ENCODE measurements around the gene DGKH.

Gene DGKH

GRCh38 chr13:42114278-42114677 is 65.8 kb downstream of the DGKH start:
- Histone ChIP-seq H3K4me3 (ENCODE audit: low read length) (no peak overlapping the region), H3K27me3 (ENCODE audit: insufficient read depth, low read length) (no peaks in the 10 kb centered on the region), H3K9ac (ENCODE audit: low read depth, low read length) (no peak overlapping the region), H3K27ac (ENCODE audit: low read depth, low read length) (no peak overlapping the region), H3K36me3 (ENCODE audit: insufficient read depth, low read length) (no peaks in the 10 kb centered on the region), H3K9me3 (ENCODE audit: insufficient read depth, low read depth, low read length) (no peaks in the 10 kb centered on the region), H3K4me1 (ENCODE audit: insufficient read depth, low read length) (0 out of 2 replicates have a peak, but pooled peaks cover 5% of the 10 kb centered on the region)
- 67% methylated on average over 3 of the region's 4 CpGs for WGBS

DNA sequence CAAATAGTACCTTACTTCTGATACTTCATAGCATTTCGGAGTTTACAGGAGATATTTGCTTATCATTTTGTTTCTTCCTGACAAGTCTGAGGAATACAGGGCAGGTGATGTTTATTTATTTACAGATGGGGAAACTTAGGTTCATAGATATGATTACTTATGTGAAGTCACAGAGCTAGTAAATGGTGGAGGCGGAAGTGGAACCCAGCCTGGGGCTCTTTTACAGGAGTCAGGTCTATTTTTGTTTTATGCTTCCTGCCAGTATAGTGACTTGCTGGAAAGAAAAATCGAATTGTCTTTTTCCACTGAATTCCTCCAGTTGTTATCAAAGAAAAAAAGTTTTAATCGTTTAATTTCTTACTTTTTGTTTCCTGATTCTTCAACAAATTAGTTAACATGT is 66.5 kb downstream of the DGKH start:
- Histone ChIP-seq H3K4me1 (ENCODE audit: insufficient read depth, low read length) (0 out of 2 replicates have a peak, but pooled peaks cover 5% of the 10 kb centered on the region), H3K36me3 (ENCODE audit: insufficient read depth, low read length) (no peaks in the 10 kb centered on the region), H3K27me3 (ENCODE audit: insufficient read depth, low read length) (no peaks in the 10 kb centered on the region), H3K9ac (ENCODE audit: low read depth, low read length) (no peak overlapping the region), H3K4me3 (ENCODE audit: low read length) (no peak overlapping the region), H3K27ac (ENCODE audit: low read depth, low read length) (no peak overlapping the region), H3K9me3 (ENCODE audit: insufficient read depth, low read depth, low read length) (no peaks in the 10 kb centered on the region)
- 76% methylated on average over 3 of the region's 4 CpGs for WGBS

DNA sequence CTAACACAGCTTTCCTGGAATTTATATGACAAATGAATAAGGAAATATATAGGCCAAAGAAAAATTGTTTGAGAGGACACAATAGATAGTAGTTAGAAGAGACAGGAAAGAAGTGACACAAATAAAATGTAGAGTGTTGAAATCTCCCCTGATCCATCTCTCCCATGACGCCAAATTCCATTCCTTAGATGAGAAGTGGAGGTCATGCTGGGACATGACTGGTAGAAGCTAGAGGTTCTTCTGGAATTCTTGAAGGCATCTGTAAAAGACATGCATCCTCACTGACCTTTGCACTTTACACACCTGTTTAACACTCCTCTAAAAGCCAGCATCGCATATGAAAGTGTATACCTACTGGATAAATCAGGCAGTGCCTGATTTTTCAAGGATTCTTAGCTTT is 67.8 kb downstream of the DGKH start:
- Histone ChIP-seq H3K4me3 (ENCODE audit: low read length) (no peak overlapping the region), H3K27me3 (ENCODE audit: insufficient read depth, low read length) (no peaks in the 10 kb centered on the region)
- 100% methylated on average over 2 of the region's 2 CpGs for WGBS

DNA sequence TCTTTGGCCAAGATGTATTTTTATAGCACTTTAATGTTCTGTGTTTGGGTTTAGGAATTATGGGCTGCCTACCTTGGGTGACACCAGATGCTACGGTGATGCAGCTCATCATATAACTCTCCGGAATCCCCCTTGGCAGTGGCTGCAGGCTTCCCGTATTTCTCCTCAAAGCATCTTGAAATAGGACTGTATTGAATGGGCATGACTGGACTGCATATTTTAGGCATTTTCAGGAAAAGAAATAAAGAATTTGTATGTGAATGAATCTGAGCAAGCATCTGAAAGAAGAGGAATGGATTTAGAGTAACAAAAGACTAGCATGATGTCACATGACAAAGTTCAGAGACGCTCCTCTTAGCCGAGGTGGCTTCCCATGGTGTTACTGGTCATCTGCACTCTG is 70.6 kb downstream of the DGKH start:
- H3K4me3 ChIP-seq (ENCODE audit: low read length): no peak overlapping the region
- H3K4me1 ChIP-seq (ENCODE audit: insufficient read depth, low read length): 0 out of 2 replicates have a peak, but pooled peaks cover 5% of the 10 kb centered on the region
- no peaks in the 10 kb centered on the region for H3K9me3 ChIP-seq (ENCODE audit: insufficient read depth, low read depth, low read length)
- WGBS: 92% methylated on average over 5 of the region's 5 CpGs
- H3K9ac ChIP-seq (ENCODE audit: low read depth, low read length): no peak overlapping the region
- H3K27ac ChIP-seq (ENCODE audit: low read depth, low read length): no peak overlapping the region
- H3K27me3 ChIP-seq (ENCODE audit: insufficient read depth, low read length): no peaks in the 10 kb centered on the region
- no peaks in the 10 kb centered on the region for H3K36me3 ChIP-seq (ENCODE audit: insufficient read depth, low read length)

More for the DNA sequence above, 67.8 kb downstream of the DGKH start:
- Histone ChIP-seq H3K9me3 (ENCODE audit: insufficient read depth, low read depth, low read length) (no peaks in the 10 kb centered on the region), H3K4me1 (ENCODE audit: insufficient read depth, low read length) (0 out of 2 replicates have a peak, but pooled peaks cover 5% of the 10 kb centered on the region), H3K9ac (ENCODE audit: low read depth, low read length) (no peak overlapping the region), H3K36me3 (ENCODE audit: insufficient read depth, low read length) (no peaks in the 10 kb centered on the region), H3K27ac (ENCODE audit: low read depth, low read length) (no peak overlapping the region)

DNA sequence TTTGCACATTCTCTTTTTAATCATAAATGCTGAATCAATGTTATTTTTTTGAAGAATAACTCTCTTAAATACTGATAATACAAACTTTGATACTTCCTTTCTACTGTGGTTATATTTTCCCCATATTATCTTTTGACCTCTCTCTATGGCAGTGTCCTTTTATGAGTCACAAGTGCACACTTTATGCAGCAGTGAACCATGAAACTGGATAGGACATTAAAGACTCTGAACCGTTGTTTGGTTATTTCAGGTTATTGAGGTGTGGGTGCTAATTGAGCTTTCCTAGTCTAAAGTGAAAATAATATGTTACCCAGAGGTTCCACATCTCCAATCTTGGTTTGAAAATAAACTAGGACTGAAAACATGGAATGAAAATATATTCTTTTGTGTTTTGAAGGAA is 71.4 kb downstream of the DGKH start:
- H3K27ac ChIP-seq (ENCODE audit: low read depth, low read length): no peak overlapping the region
- WGBS: 94% methylated on average over 1 of the region's 1 CpG
- H3K9me3 ChIP-seq (ENCODE audit: insufficient read depth, low read depth, low read length): no peaks in the 10 kb centered on the region
- no peak overlapping the region for H3K4me3 ChIP-seq (ENCODE audit: low read length)
- 0 out of 2 replicates have a peak, but pooled peaks cover 5% of the 10 kb centered on the region for H3K4me1 ChIP-seq (ENCODE audit: insufficient read depth, low read length)
- no peaks in the 10 kb centered on the region for H3K36me3 ChIP-seq (ENCODE audit: insufficient read depth, low read length)
- no peaks in the 10 kb centered on the region for H3K27me3 ChIP-seq (ENCODE audit: insufficient read depth, low read length)
- H3K9ac ChIP-seq (ENCODE audit: low read depth, low read length): no peak overlapping the region

- H3K36me3 ChIP-seq (ENCODE audit: insufficient read depth, low read length): no peaks in the 10 kb centered on the region
- H3K27ac ChIP-seq (ENCODE audit: low read depth, low read length): no peak overlapping the region
- 100% methylated on average over 2 of the region's 2 CpGs for WGBS
- H3K9me3 ChIP-seq (ENCODE audit: insufficient read depth, low read depth, low read length): no peaks in the 10 kb centered on the region
- H3K4me3 ChIP-seq (ENCODE audit: low read length): no peak overlapping the region
- H3K4me1 ChIP-seq (ENCODE audit: insufficient read depth, low read length): peaks cover 13% of the 10 kb centered on the region
- no peak overlapping the region for H3K9ac ChIP-seq (ENCODE audit: low read depth, low read length)
- H3K27me3 ChIP-seq (ENCODE audit: insufficient read depth, low read length): no peaks in the 10 kb centered on the region
Measured at GRCh38 chr13:42123600-42123999, 75.2 kb downstream of the DGKH start.

DNA sequence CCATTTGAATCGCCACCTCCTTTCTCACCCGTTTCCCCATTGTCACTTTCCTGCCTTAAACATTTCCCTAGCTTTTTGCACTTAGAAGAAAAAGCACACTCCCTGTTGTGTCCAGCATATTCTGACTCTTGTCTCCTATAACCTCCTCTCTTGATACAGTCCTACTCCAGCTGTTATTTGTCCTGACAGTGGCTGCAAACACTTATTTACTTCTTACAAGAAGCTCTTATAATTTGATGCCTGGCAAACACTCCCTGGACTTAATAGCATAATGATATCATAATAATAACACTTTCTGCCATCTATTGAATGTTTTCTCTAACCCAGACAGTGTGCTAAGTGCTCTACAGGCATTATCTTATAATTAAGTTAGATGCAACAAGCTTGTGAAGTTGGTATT is 76.6 kb downstream of the DGKH start:
- no peaks in the 10 kb centered on the region for H3K27me3 ChIP-seq (ENCODE audit: insufficient read depth, low read length)
- H3K9ac ChIP-seq (ENCODE audit: low read depth, low read length): no peak overlapping the region
- H3K36me3 ChIP-seq (ENCODE audit: insufficient read depth, low read length): peaks cover 3% of the 10 kb centered on the region; the same call in 1 of the 2 replicates
- 85% methylated on average over 2 of the region's 2 CpGs for WGBS
- peaks cover 22% of the 10 kb centered on the region for H3K4me1 ChIP-seq (ENCODE audit: insufficient read depth, low read length)
- no peaks in the 10 kb centered on the region for H3K9me3 ChIP-seq (ENCODE audit: insufficient read depth, low read depth, low read length)
- no peak overlapping the region for H3K4me3 ChIP-seq (ENCODE audit: low read length)
- no peak overlapping the region for H3K27ac ChIP-seq (ENCODE audit: low read depth, low read length)

DNA sequence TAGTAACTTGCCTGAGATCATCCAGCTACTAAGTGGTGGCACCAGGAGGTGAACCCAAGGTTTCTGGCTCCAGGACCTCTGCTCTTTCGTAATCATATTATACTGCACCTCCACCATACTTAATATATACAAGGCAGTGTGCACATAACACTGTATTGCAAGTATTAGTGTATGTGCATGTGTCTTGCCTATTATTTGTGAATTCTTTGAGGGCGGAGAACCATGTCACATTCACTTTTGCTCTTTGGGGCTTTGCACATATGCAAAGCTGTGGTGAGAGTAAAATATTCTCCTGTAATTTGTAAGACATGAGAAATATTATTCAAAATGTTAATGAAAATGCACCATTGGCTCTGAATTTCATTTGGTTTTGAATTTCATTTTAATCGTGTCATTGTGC is 78.6 kb downstream of the DGKH start:
- H3K4me1 ChIP-seq (ENCODE audit: insufficient read depth, low read length): peaks cover 24% of the 10 kb centered on the region
- peaks cover 5% of the 10 kb centered on the region; the same call in 1 of the 2 replicates for H3K36me3 ChIP-seq (ENCODE audit: insufficient read depth, low read length)
- H3K27me3 ChIP-seq (ENCODE audit: insufficient read depth, low read length): no peaks in the 10 kb centered on the region
- H3K27ac ChIP-seq (ENCODE audit: low read depth, low read length): no peak overlapping the region
- no peaks in the 10 kb centered on the region for H3K9me3 ChIP-seq (ENCODE audit: insufficient read depth, low read depth, low read length)
- no peak overlapping the region for H3K4me3 ChIP-seq (ENCODE audit: low read length)
- 95% methylated on average over 3 of the region's 3 CpGs for WGBS
- no peak overlapping the region for H3K9ac ChIP-seq (ENCODE audit: low read depth, low read length)

GRCh38 chr13:42129033-42129432 is 80.6 kb downstream of the DGKH start:
- Histone ChIP-seq H3K4me3 (ENCODE audit: low read length) (no peak overlapping the region), H3K4me1 (ENCODE audit: insufficient read depth, low read length) (peaks cover 24% of the 10 kb centered on the region), H3K27ac (ENCODE audit: low read depth, low read length) (peak overlapping the region; percentile 56), H3K9me3 (ENCODE audit: insufficient read depth, low read depth, low read length) (no peaks in the 10 kb centered on the region), H3K36me3 (ENCODE audit: insufficient read depth, low read length) (peaks cover 5% of the 10 kb centered on the region; the same call in 1 of the 2 replicates), H3K27me3 (ENCODE audit: insufficient read depth, low read length) (no peaks in the 10 kb centered on the region), H3K9ac (ENCODE audit: low read depth, low read length) (no peak overlapping the region)
- 66% methylated on average over 3 of the region's 3 CpGs for WGBS

GRCh38 chr13:42136518-42136917 is 88.1 kb downstream of the DGKH start:
- H3K4me3 ChIP-seq (ENCODE audit: low read length): no peak overlapping the region
- H3K27me3 ChIP-seq (ENCODE audit: insufficient read depth, low read length): no peaks in the 10 kb centered on the region
- H3K9me3 ChIP-seq (ENCODE audit: insufficient read depth, low read depth, low read length): no peaks in the 10 kb centered on the region
- no CpG with 5 or more reads among the region's 3 CpGs for WGBS
- no peak overlapping the region for H3K9ac ChIP-seq (ENCODE audit: low read depth, low read length)
- H3K4me1 ChIP-seq (ENCODE audit: insufficient read depth, low read length): no peaks in the 10 kb centered on the region
- no peak overlapping the region for H3K27ac ChIP-seq (ENCODE audit: low read depth, low read length)
- 0 out of 2 replicates have a peak, but pooled peaks cover 4% of the 10 kb centered on the region for H3K36me3 ChIP-seq (ENCODE audit: insufficient read depth, low read length)

DNA sequence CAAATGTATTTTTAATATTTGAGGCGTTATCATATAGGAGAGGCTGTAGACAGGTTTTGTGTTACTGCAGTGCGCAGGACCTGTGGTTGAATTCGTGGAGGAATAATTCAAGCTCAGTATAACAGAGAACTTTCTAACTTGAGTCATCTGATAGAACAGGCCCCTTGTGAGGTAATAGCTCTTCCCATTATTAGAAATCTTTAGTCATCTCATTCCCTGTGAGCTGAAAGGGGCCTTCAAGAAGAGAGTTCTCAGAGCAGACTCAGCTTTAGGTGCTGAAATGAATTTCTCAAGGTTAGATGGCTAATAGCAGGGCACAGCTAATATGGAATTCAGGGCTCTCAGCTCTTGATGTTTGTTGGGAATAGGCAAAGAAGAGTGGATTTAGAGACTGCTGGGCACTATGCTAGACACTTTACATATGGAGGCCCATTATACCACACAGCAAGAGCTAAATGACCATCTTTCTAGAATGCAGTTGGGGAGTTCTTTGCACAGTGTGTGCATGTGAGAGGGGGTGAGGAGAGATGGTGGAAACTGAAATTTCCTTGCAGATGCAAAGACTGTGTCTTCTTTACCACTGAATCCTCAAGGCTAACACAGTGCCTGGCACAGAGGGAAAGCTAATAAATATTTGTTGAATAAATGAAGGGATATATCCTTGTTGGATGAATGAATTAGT is 89.5 kb downstream of the DGKH start:
- 0 out of 2 replicates have a peak, but pooled peaks cover 4% of the 10 kb centered on the region for H3K36me3 ChIP-seq (ENCODE audit: insufficient read depth, low read length)
- no peak overlapping the region for H3K4me3 ChIP-seq (ENCODE audit: low read length)
- H3K9ac ChIP-seq (ENCODE audit: low read depth, low read length): no peak overlapping the region
- H3K27ac ChIP-seq (ENCODE audit: low read depth, low read length): no peak overlapping the region
- no peaks in the 10 kb centered on the region for H3K27me3 ChIP-seq (ENCODE audit: insufficient read depth, low read length)
- H3K9me3 ChIP-seq (ENCODE audit: insufficient read depth, low read depth, low read length): no peaks in the 10 kb centered on the region
- WGBS: 97% methylated on average over 3 of the region's 3 CpGs
- H3K4me1 ChIP-seq (ENCODE audit: insufficient read depth, low read length): no peaks in the 10 kb centered on the region
